Astrocyte (in vitro differentiated cells and primary cell): ENCODE data around the gene ARHGEF3. TPM values are rescaled to one million over a fixed set of nuclear protein-coding genes. Genes with fewer than 3 reads are reported as not detected.
"Not testable (repeated sequence)": the region's sequence is repeated elsewhere in the genome, so short reads cannot be mapped to it uniquely, and the experiment has no call there.

Experiments used
- DNase-seq: peaks from one replicate; pipeline ENCODE4 v3.0.0-alpha.2; 2010; ENCODE audit warnings: low read depth
- FAIRE-seq: peaks from 2 replicates; lab custom pipeline; 2011; peaks lifted over from hg19 to GRCh38; lab: Jason Lieb, UNC
- H2AFZ ChIP-seq: 2 replicates; pipeline ENCODE4 v1.6.0; 2012; ENCODE audit warnings: low read depth, low read length, inconsistent platforms
- H3K27ac ChIP-seq: 2 replicates; pipeline ENCODE4 v1.5.1; 2011; ENCODE audit warnings: low read depth, low read length, inconsistent platforms
- H3K27me3 ChIP-seq: 2 replicates; pipeline ENCODE4 v1.6.0; 2011; ENCODE audit warnings: low read length, inconsistent platforms; ENCODE audit not compliant: insufficient read depth
- H3K36me3 ChIP-seq: 2 replicates; pipeline ENCODE4 v1.5.1; 2011; ENCODE audit warnings: low read length, inconsistent platforms; ENCODE audit not compliant: insufficient read depth
- H3K4me1 ChIP-seq: 2 replicates; pipeline ENCODE4 v1.5.1; 2011; ENCODE audit warnings: low read length, inconsistent platforms; ENCODE audit not compliant: insufficient read depth
- H3K4me2 ChIP-seq: 2 replicates; pipeline ENCODE4 v1.6.0; 2012; ENCODE audit warnings: low read length, inconsistent platforms
- H3K4me3 ChIP-seq: 2 replicates; pipeline ENCODE4 v1.5.1; 2011; ENCODE audit warnings: low read depth, mild to moderate bottlenecking, low read length, inconsistent platforms; ENCODE audit not compliant: insufficient read depth
- H3K79me2 ChIP-seq: 2 replicates; pipeline ENCODE4 v1.6.0; 2012; ENCODE audit warnings: mild to moderate bottlenecking, low read length, inconsistent platforms; ENCODE audit not compliant: insufficient read depth
- H3K9ac ChIP-seq: 2 replicates; pipeline ENCODE4 v1.6.0; 2012; ENCODE audit warnings: mild to moderate bottlenecking, low read length, inconsistent platforms
- H3K9me3 ChIP-seq: 2 replicates; pipeline ENCODE4 v1.5.1; 2012; ENCODE audit warnings: low read depth, mild to moderate bottlenecking, low read length, inconsistent platforms; ENCODE audit not compliant: insufficient read depth
- H4K20me1 ChIP-seq: 2 replicates; pipeline ENCODE4 v1.6.0; 2012; ENCODE audit warnings: low read length, inconsistent platforms; ENCODE audit not compliant: insufficient read depth
- H3K27ac Mint-ChIP-seq: one replicate; pipeline ENCODE4 v1.8.0; 2021; ENCODE audit warnings: mild to moderate bottlenecking, mixed read lengths; ENCODE audit not compliant: unreplicated experiment
- H3K27me3 Mint-ChIP-seq: one replicate; pipeline ENCODE4 v1.8.0; 2021; ENCODE audit warnings: low read depth, mixed read lengths; ENCODE audit not compliant: unreplicated experiment
- H3K36me3 Mint-ChIP-seq: one replicate; pipeline ENCODE4 v1.8.0; 2021; ENCODE audit warnings: low read depth, mixed read lengths; ENCODE audit not compliant: unreplicated experiment
- H3K4me1 Mint-ChIP-seq: one replicate; pipeline ENCODE4 v1.8.0; 2021; ENCODE audit warnings: low read depth, mixed read lengths; ENCODE audit not compliant: unreplicated experiment
- H3K4me3 Mint-ChIP-seq: one replicate; pipeline ENCODE4 v1.8.0; 2021; ENCODE audit warnings: mild to moderate bottlenecking, moderate library complexity, mixed read lengths; ENCODE audit not compliant: unreplicated experiment
- H3K9me3 Mint-ChIP-seq: one replicate; pipeline ENCODE4 v1.8.0; 2021; ENCODE audit warnings: mild to moderate bottlenecking, mixed read lengths; ENCODE audit not compliant: unreplicated experiment
- EZH2 ChIP-seq: IDR thresholded peaks from 2 replicates; pipeline ENCODE4 v1.6.1; 2012; ENCODE audit warnings: mild to moderate bottlenecking, low read length, inconsistent platforms; ENCODE audit not compliant: insufficient read depth
- total RNA-seq: library from RNA; stranded (reverse); gene quantifications from 2 replicates; pipeline ENCODE4 v1.2.1, GENCODE V29; 2021
- TF ChIP-seq, protein P1 (sequence below): IDR thresholded peaks from 2 replicates; pipeline ENCODE4 v1.5.1; 2011; ENCODE audit warnings: low read depth, mild to moderate bottlenecking, inconsistent platforms, low read length, moderate library complexity; ENCODE audit not compliant: insufficient read depth

Gene ARHGEF3
- total RNA-seq, 1 donor from 2014 or later: 14.9 TPM

DNA sequence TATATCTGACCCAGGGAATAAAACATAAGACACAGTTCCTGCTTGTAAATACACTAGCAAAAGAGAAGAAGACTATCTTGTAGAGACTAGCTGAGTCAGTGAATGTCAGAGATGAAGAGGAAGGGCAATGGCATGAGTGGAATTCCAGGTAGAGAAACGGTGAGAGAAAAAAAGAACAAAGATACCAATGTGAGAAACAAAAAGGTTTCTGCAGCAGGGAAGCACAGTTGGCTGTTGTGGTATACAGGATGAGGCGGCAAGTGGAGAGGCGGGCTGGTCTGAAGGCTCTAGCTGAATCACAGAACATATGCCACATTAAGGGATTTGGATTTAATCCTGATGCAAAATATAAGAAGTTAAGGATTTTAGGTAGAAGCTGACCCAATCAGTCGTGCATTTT lies 101.6 kb downstream of the ARHGEF3 start:
- Histone ChIP-seq H2AFZ (no peak overlapping the region), H3K4me1 (no peaks in the 10 kb centered on the region), H3K4me2 (no peak overlapping the region), H3K79me2 (no peaks in the 10 kb centered on the region), H4K20me1 (no peaks in the 10 kb centered on the region), H3K9me3 (no peaks in the 10 kb centered on the region), H3K27me3 (peaks cover 4% of the 10 kb centered on the region), H3K4me3 (no peak overlapping the region), H3K36me3 (no peaks in the 10 kb centered on the region), H3K9ac (no peak overlapping the region), H3K27ac (no peak overlapping the region)
- Mint-ChIP-seq H3K36me3 (no peaks in the 10 kb centered on the region), H3K9me3 (no peaks in the 10 kb centered on the region), H3K27me3 (no peaks in the 10 kb centered on the region), H3K27ac (no peak overlapping the region), H3K4me3 (no peak overlapping the region), H3K4me1 (peaks cover 4% of the 10 kb centered on the region)
- no peak for TF ChIP-seq EZH2
- TF ChIP-seq, protein P1, sequence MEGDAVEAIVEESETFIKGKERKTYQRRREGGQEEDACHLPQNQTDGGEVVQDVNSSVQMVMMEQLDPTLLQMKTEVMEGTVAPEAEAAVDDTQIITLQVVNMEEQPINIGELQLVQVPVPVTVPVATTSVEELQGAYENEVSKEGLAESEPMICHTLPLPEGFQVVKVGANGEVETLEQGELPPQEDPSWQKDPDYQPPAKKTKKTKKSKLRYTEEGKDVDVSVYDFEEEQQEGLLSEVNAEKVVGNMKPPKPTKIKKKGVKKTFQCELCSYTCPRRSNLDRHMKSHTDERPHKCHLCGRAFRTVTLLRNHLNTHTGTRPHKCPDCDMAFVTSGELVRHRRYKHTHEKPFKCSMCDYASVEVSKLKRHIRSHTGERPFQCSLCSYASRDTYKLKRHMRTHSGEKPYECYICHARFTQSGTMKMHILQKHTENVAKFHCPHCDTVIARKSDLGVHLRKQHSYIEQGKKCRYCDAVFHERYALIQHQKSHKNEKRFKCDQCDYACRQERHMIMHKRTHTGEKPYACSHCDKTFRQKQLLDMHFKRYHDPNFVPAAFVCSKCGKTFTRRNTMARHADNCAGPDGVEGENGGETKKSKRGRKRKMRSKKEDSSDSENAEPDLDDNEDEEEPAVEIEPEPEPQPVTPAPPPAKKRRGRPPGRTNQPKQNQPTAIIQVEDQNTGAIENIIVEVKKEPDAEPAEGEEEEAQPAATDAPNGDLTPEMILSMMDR: no peak
- no peak for DNase-seq
- no peak for FAIRE-seq

DNA sequence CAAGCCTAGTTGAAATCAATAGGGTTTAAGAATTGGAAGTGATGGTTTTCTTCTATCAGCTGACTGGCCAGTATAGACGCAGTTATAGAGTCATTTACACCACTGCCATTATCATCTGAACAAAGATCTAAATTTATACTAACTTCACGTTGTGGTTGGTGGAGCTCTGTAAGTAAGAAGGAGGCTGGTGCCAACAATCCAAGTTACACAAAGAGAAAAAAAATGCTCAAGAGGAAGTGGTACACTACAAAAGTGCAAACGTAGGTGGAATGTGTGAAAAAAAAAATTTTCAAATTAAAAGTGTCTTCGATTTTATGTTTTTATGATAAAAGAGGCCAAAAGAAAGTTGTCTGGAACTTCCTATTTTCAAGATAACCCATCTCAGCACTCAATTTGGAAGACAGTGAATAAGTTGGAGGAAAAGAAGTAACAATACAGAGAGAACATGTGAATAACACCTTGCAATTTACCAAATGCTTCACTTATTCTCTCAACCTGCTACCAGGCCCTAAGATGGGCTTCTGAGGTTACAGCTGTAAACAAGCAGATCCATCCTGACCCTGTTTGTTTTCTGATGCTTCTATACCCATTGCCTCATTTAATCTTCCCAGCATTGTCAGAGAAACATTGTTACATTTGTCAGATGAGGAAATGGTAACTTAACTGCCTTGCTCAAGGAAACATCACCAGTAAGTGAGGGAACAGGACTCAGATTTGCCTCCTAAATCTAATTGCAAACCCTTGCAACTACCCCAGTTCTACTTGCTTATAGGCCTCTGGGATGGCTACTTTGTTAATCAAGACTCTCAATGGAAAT lies 106.7 kb downstream of the ARHGEF3 start:
- Mint-ChIP-seq H3K27me3 (no peaks in the 10 kb centered on the region), H3K36me3 (no peaks in the 10 kb centered on the region), H3K9me3 (peaks cover 5% of the 10 kb centered on the region), H3K4me3 (no peak overlapping the region), H3K4me1 (peaks cover 16% of the 10 kb centered on the region), H3K27ac (no peak overlapping the region)
- no peaks in the 10 kb centered on the region for H3K36me3 ChIP-seq
- H2AFZ ChIP-seq: no peak overlapping the region
- H3K4me2 ChIP-seq: no peak overlapping the region
- TF ChIP-seq, protein P1: no peak
- TF ChIP-seq EZH2: no peak
- no peak for DNase-seq
- no peak overlapping the region for H3K9ac ChIP-seq
- no peak overlapping the region for H3K27ac ChIP-seq
- H3K79me2 ChIP-seq: no peaks in the 10 kb centered on the region
- H3K4me3 ChIP-seq: no peak overlapping the region
- H3K4me1 ChIP-seq: no peaks in the 10 kb centered on the region
- H3K9me3 ChIP-seq: no peaks in the 10 kb centered on the region
- no peak for FAIRE-seq
- H4K20me1 ChIP-seq: no peaks in the 10 kb centered on the region
- peaks cover 4% of the 10 kb centered on the region for H3K27me3 ChIP-seq

DNA sequence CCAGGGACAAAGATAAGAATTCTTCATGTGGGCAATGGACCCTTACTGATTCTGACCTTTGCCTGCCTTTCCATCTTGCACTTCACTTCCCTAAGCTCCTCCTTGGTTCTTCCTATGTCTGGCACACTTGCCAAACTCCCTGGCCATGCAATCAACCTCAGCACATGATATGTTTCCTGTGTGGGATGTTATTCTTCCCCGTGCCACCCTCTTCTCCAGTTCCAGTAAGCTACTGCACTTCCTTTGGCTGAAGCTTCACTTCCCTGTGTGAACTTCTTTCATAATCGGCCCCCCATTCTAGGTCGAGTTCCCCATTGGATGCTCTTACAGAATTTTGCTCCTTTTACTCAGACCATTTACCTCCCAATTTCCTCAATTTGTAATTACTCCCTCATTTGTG lies 108.0 kb downstream of the ARHGEF3 start:
- H3K79me2 ChIP-seq: no peaks in the 10 kb centered on the region
- Mint-ChIP-seq H3K27ac (no peak overlapping the region), H3K36me3 (no peaks in the 10 kb centered on the region), H3K4me3 (no peak overlapping the region), H3K4me1 (peaks cover 14% of the 10 kb centered on the region), H3K27me3 (no peaks in the 10 kb centered on the region), H3K9me3 (peaks cover 5% of the 10 kb centered on the region)
- H3K9me3 ChIP-seq: no peaks in the 10 kb centered on the region
- no peak overlapping the region for H3K4me2 ChIP-seq
- no peaks in the 10 kb centered on the region for H3K4me1 ChIP-seq
- H3K36me3 ChIP-seq: no peaks in the 10 kb centered on the region
- no peak overlapping the region for H2AFZ ChIP-seq
- FAIRE-seq: no peak
- no peak overlapping the region for H3K27ac ChIP-seq
- H3K9ac ChIP-seq: no peak overlapping the region
- no peak for DNase-seq
- H3K4me3 ChIP-seq: no peak overlapping the region
- H4K20me1 ChIP-seq: no peaks in the 10 kb centered on the region
- H3K27me3 ChIP-seq: no peaks in the 10 kb centered on the region
- TF ChIP-seq, protein P1: no peak

DNA sequence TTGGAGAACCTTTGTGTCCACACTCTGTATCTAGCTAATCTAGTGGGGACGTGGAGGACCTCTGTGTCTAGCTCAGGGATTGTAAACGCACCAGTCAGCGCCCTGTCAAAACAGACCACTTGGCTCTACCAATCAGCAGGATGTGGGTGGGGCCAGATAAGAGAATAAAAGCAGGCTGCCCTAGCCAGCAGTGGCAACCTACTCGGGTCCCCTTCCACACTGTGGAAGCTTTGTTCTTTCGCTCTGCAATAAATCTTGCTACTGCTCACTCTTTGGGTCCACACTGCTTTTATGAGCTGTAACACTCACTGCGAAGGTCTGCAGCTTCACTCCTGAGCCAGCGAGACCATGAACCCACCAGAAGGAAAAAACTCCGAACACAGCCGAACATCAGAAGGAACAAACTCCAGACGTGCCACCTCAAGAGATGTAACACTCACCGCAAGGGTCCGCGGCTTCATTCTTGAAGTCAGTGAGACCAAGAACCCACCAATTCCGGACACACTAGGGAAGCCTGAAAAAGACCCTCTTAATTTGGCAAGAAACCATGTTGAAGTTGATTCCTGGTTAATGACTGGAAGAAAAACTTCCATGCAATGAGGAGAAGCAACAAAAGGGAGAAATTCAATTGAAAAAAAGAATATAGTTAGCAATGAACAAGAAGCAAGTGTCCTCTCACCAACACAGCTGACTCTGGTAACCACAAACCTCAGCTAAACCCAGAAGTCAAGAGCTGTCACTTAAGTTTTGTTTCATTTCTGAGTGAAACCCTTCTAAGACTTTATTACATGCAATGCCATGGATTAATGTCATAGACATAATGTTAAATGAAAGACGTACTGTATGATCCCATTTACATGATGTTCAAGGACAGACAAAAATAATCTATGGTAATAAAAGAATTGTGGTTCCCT lies 109.0 kb downstream of the ARHGEF3 start:
- not testable (repeated sequence) for H2AFZ ChIP-seq, FAIRE-seq, H3K4me3 Mint-ChIP-seq

More for the DNA sequence above, 109.0 kb downstream of the ARHGEF3 start:
- H3K4me1 ChIP-seq, H3K4me2 ChIP-seq, H3K9me3 ChIP-seq, H3K36me3 Mint-ChIP-seq, H3K27ac Mint-ChIP-seq, H3K9me3 Mint-ChIP-seq, H3K27me3 ChIP-seq, DNase-seq, H3K36me3 ChIP-seq, H4K20me1 ChIP-seq, H3K9ac ChIP-seq, H3K27me3 Mint-ChIP-seq, H3K27ac ChIP-seq, H3K4me3 ChIP-seq, H3K79me2 ChIP-seq: not testable (repeated sequence)
- peaks cover 14% of the 10 kb centered on the region for H3K4me1 Mint-ChIP-seq
